ENCODE measurements around the gene CCDC141. TPM values are rescaled to one million over a fixed set of nuclear protein-coding genes. Genes with fewer than 3 reads are reported as not detected.

The CCDC141 gene
- total RNA-seq, 4 donors from 2014 or later = 1.1 to 11.6 (median 5.0) TPM

- Histone ChIP-seq H3K4me3 (no peak overlapping the region), H3K9me3 (no peaks in the 10 kb centered on the region), H3K4me1 (no peaks in the 10 kb centered on the region), H3K27me3 (no peaks in the 10 kb centered on the region), H3K27ac (no peak overlapping the region), H3K36me3 (no peaks in the 10 kb centered on the region)
- TF ChIP-seq CTCF (IDR thresholded peaks at IDR 0.05) (no peak), POLR2A (IDR thresholded peaks at IDR 0.05) (no peak)
- no peak for DNase-seq
Measured at GRCh38 chr2:178911039-178911438, 138.9 kb downstream of the CCDC141 start.

- TF ChIP-seq CTCF (IDR thresholded peaks at IDR 0.05) = no peak
- TF ChIP-seq POLR2A (IDR thresholded peaks at IDR 0.05) = no peak
- Histone ChIP-seq H3K27ac (no peak overlapping the region), H3K4me3 (no peak overlapping the region), H3K27me3 (no peaks in the 10 kb centered on the region), H3K9me3 (no peaks in the 10 kb centered on the region), H3K4me1 (no peaks in the 10 kb centered on the region), H3K36me3 (no peaks in the 10 kb centered on the region)
- DNase-seq = no peak
Measured at GRCh38 chr2:178910005-178910404, 139.9 kb downstream of the CCDC141 start.

DNA sequence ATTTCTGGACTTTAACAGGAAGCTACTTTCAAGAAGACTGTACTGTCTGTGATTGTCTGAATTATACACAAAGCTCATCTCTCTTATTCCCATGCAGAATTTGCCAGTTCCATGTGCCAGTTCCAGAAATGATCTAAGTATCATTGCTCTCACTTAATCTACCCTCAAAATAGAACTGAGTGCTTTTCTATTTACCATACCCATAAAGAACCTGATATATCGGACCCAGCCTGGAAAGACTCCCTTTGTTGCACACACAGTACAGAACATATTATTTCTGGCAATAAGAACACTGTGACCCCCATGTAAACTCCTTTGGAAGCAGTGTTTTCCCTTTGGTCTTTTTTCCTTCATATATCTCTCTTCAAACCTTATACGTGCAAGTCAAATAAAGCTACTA lies 140.4 kb downstream of the CCDC141 start:
- H3K27me3 ChIP-seq = no peaks in the 10 kb centered on the region
- H3K4me3 ChIP-seq = no peak overlapping the region
- no peaks in the 10 kb centered on the region for H3K36me3 ChIP-seq
- DNase-seq = no peak
- TF ChIP-seq CTCF (IDR thresholded peaks at IDR 0.05) = no peak
- no peak for TF ChIP-seq POLR2A (IDR thresholded peaks at IDR 0.05)
- no peaks in the 10 kb centered on the region for H3K9me3 ChIP-seq
- H3K27ac ChIP-seq = no peak overlapping the region
- no peaks in the 10 kb centered on the region for H3K4me1 ChIP-seq

GRCh38 chr2:178908810-178909209 lies 141.1 kb downstream of the CCDC141 start:
- no peaks in the 10 kb centered on the region for H3K4me1 ChIP-seq
- no peaks in the 10 kb centered on the region for H3K27me3 ChIP-seq
- no peak for DNase-seq
- H3K27ac ChIP-seq = no peak overlapping the region
- no peaks in the 10 kb centered on the region for H3K36me3 ChIP-seq
- no peaks in the 10 kb centered on the region for H3K9me3 ChIP-seq
- H3K4me3 ChIP-seq = no peak overlapping the region
- no peak for TF ChIP-seq POLR2A (IDR thresholded peaks at IDR 0.05)
- TF ChIP-seq CTCF (IDR thresholded peaks at IDR 0.05) = no peak

- TF ChIP-seq POLR2A (IDR thresholded peaks at IDR 0.05) = no peak
- no peak for TF ChIP-seq CTCF (IDR thresholded peaks at IDR 0.05)
- DNase-seq = no peak
Measured at GRCh38 chr2:178905261-178905660, 144.7 kb downstream of the CCDC141 start.

DNA sequence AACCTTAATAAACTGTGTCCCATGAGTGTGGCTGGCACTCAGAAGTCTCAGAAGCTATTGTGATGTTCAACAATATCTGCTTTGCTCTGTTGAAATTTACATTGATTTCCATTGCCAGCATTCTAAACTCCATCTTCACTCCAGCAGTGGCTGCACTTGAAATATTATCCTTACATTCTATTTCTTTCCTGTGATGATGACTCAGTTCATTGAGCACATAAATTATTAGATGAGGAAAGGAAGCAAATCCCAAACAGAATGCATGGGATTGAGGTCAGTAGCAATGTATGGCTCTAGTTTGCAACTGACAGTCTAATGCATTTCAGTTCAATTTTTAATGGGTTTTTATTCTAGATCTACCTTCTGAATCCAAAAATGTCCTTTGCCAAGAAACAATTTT lies 150.3 kb downstream of the CCDC141 start:
- Histone ChIP-seq H3K9me3 (no peaks in the 10 kb centered on the region), H3K27ac (no peak overlapping the region), H3K27me3 (no peaks in the 10 kb centered on the region), H3K4me1 (no peaks in the 10 kb centered on the region), H3K36me3 (no peaks in the 10 kb centered on the region), H3K4me3 (no peak overlapping the region)
- no peak for DNase-seq
- TF ChIP-seq POLR2A (IDR thresholded peaks at IDR 0.05) (no peak), CTCF (IDR thresholded peaks at IDR 0.05) (no peak)

More at GRCh38 chr2:178905261-178905660, 144.7 kb downstream of the CCDC141 start:
- Histone ChIP-seq H3K4me1 (no peaks in the 10 kb centered on the region), H3K4me3 (no peak overlapping the region), H3K27me3 (no peaks in the 10 kb centered on the region), H3K27ac (no peak overlapping the region), H3K36me3 (no peaks in the 10 kb centered on the region), H3K9me3 (no peaks in the 10 kb centered on the region)

Measured in Peyer's patch (tissue), 4 donors.